ENCODE results near the gene SLC46A2.

SLC46A2 gene

DNA sequence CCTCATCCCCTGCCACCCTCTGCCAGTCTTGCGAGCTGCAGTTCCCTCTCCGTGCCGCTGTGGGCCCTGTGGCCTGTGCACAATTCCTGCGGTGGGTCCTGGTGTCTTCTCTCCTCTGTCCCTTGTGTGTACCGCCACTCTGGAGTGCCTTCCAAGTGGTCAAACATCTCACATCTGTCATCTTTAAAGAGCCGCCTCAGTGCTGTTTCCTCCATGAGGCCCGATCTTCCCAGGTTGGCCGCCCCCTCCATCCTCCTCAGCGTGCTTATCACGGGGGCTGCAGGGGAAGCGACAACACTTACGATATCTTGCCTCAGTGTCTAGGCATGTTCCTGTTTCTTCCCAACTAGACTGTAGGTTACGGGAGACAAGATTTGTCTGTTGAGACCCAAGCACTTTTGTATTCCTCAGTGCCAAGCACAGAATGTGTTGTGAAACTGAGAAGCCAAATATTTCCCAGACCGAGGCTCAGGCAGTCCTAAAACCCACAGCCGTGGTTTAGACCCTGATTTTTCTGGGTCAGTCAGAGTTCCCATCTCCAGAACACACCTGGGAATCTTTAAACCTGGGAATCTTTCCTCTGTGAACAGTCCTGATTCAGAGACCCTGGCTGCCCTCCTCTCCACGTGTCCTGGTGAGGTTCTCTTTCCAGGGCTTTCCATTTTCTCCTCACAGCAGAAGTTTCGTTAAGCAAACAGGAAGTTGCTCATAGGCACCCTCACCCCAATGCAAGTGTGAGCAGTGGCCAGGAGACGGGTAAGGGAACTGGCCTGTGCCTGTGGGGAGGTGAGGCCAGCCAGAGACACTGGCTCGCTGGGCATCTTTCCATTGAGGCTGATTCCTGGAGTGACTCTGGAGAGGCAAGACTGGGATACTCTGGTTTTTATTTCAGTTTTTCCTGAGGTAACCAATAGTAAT, 28.8 kb downstream of the SLC46A2 start:
- TF ChIP-seq, protein P1, sequence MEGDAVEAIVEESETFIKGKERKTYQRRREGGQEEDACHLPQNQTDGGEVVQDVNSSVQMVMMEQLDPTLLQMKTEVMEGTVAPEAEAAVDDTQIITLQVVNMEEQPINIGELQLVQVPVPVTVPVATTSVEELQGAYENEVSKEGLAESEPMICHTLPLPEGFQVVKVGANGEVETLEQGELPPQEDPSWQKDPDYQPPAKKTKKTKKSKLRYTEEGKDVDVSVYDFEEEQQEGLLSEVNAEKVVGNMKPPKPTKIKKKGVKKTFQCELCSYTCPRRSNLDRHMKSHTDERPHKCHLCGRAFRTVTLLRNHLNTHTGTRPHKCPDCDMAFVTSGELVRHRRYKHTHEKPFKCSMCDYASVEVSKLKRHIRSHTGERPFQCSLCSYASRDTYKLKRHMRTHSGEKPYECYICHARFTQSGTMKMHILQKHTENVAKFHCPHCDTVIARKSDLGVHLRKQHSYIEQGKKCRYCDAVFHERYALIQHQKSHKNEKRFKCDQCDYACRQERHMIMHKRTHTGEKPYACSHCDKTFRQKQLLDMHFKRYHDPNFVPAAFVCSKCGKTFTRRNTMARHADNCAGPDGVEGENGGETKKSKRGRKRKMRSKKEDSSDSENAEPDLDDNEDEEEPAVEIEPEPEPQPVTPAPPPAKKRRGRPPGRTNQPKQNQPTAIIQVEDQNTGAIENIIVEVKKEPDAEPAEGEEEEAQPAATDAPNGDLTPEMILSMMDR (IDR thresholded peaks at IDR 0.05; ENCODE audit: low read depth, low read length) = no peak
- no peak overlapping the region for H3K4me3 ChIP-seq (ENCODE audit: low read depth, low read length)

DNA sequence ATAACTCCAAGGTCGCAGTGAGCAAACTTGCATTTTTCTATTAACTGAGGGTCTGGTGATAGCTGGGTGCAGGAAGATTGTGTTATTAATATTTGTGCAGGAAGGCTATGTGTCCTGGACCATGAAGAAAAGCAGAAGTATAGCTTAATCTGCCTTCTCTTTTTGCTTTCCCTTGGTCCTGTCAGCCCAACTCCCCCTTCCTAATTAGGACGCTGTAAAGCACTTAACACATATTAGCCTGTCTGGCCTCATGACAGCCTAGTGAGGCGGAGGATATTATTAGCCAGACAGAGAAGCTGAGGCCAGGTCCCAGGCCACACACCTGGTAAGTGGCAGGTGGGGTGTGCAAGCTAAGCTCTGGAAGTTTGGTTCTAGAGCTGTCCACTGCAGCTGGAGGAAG, 29.5 kb downstream of the SLC46A2 start:
- no peak overlapping the region for H3K4me3 ChIP-seq (ENCODE audit: low read depth, low read length)
- TF ChIP-seq, protein P1 (IDR thresholded peaks at IDR 0.05; ENCODE audit: low read depth, low read length) = no peak

DNA sequence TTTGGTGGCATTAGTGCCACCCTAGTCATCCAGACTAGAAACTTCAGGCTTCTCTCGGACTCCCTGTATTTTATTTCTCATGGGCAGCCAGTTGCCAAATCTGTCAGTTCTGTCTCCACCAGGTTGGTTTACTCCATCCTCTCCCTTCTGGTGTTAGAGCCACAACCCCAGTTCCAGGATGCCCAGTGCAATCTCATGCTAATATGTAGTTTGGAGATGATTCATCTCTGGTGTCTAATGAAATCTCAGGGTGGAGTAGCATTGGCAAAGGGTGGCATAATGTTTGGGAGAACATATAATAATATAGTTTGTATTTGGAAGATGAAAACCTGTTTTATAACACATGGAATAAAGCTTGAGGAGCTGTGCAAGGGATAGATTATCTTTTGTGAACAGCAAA, 30.2 kb downstream of the SLC46A2 start:
- TF ChIP-seq, protein P1 (IDR thresholded peaks at IDR 0.05; ENCODE audit: low read depth, low read length) = no peak
- H3K4me3 ChIP-seq (ENCODE audit: low read depth, low read length) = no peak overlapping the region

DNA sequence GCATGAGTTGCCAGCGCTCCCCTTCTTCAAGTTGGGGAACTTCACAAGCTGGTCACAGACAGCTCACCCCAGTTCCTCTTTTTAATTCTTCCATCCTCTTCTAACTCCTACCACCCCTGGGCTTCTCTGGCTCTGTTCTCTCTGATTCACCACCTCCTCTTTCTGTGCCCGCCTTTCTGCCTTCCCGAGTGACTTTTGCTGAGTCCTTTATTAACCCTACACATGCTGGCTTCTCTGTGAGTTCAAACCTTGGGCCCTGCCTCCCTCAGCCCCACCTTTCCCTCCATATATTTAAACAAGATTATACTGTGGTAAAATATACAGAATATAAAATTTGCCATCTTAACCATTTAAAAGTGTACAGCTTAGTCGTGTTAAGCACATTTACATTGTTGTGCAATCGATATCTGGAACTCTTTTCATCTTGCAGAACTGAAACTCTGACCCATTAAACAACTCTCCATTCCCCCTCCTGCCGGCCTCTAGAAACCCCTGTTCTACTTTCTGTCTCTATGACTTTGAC, 32.0 kb downstream of the SLC46A2 start:
- H3K4me3 ChIP-seq (ENCODE audit: low read depth, low read length) = no peak overlapping the region
- TF ChIP-seq, protein P1 (IDR thresholded peaks at IDR 0.05; ENCODE audit: low read depth, low read length) = no peak

DNA sequence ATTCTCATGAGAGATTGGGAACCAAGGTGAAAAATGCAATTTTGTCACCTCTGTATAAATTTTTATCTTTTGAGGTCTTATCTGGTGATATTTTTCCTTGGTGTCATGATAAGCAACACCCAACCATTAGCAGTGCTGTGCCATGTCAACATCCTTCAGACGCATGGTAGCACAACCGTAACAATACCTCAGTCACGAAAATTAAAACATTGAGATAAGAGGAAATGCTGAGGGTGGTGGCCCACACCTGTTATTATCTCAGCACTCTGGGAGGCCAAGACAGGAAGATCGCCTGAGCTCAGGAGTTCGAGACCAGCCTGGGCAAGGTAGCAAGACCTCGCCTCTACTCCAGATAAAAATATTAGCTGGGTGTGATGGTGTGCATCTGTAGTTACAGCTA, 32.7 kb downstream of the SLC46A2 start:
- no peak overlapping the region for H3K4me3 ChIP-seq (ENCODE audit: low read depth, low read length)
- TF ChIP-seq, protein P1 (IDR thresholded peaks at IDR 0.05; ENCODE audit: low read depth, low read length) = no peak

DNA sequence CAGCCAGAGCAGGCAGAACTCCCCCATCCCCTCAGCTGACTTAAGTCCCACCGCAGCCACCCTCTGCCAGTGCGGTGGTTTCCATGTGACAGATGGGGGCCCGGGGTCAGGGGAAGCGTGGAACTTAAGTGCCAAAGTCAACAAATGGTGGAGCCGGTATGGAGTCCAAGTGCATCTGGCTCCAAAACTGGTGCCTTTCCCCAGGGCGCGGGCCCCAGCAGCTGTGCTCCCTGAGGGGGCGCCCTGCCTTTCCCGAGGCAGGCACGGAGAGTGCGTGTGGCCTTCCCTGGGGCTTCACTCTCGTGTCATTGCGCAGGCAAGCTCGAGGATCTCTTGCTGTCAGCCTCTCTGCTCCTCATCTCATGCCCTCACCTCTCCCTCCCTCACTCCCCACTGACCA, 33.8 kb downstream of the SLC46A2 start:
- no peak overlapping the region for H3K4me3 ChIP-seq (ENCODE audit: low read depth, low read length)
- TF ChIP-seq, protein P1 (IDR thresholded peaks at IDR 0.05; ENCODE audit: low read depth, low read length) = no peak

DNA sequence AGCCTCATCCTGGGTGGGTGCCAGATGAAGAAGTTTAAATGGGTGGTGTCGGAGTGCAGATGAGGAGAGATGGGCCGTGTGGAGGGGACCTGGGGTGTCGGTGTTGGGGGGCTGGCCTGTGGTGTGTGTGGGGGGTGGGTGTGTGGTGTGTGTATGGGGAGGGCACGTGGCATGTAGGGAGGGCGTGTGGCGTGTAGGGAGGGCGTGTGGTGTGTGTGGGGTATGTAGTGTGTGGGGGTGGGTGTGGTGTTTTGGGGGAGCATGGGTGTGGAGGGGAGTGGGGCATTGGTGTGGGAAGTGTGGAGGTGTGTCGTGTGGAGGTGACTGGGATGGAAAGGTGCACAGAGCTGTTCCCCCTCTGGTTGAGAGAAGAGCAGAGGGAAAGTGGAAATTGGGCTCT, 34.5 kb downstream of the SLC46A2 start:
- TF ChIP-seq, protein P1 (IDR thresholded peaks at IDR 0.05; ENCODE audit: low read depth, low read length) = no peak
- no peak overlapping the region for H3K4me3 ChIP-seq (ENCODE audit: low read depth, low read length)

All from WI38 (cell line).